G401 (cell line): ENCODE measurements around the gene BEST4. TPM values are rescaled to one million over a fixed set of nuclear protein-coding genes. Genes with fewer than 3 reads are reported as not detected.
"Not testable (repeated sequence)": the region's sequence is repeated elsewhere in the genome, so short reads cannot be mapped to it uniquely, and the experiment has no call there.

Source experiments
- DNase-seq: peaks from one replicate; pipeline ENCODE4 v3.0.0-alpha.2; 2015; ENCODE audit warnings: low spot score
- in situ Hi-C: cut with HindIII; loops from 2 replicates; pipeline ENCODE4 v1.10.0; 2016; ENCODE audit warnings: low sequenced_read_pairs, mixed read lengths
- total RNA-seq: library from RNA; depleted of rRNA; stranded (reverse); fragments of >200 nt; shearing (Covaris generic); gene quantifications from 2 replicates; pipeline ENCODE4 v1.2.3, GENCODE V29; 2014

Gene BEST4
- total RNA-seq, 1 experiment from 2014 or later, result 2.3 TPM

- in situ Hi-C loops, result no loop called here
- DNase-seq, result no peak
Observed at GRCh38 chr1:44805311-44806024, 17.5 kb upstream of the BEST4 start.

GRCh38 chr1:44803312-44804095 lies 15.5 kb upstream of the BEST4 start:
- in situ Hi-C loops, result no loop called here
- DNase-seq, result no peak

- in situ Hi-C loops, result no loop called here
Observed at GRCh38 chr1:44803062-44803311, 15.0 kb upstream of the BEST4 start.

GRCh38 chr1:44802306-44803061 lies 14.5 kb upstream of the BEST4 start:
- no peak for DNase-seq
- in situ Hi-C loops, result no loop called here

More at GRCh38 chr1:44803062-44803311, 15.0 kb upstream of the BEST4 start:
- no peak for DNase-seq

- in situ Hi-C loops, result no loop called here
- DNase-seq, result no peak
Observed at GRCh38 chr1:44801491-44802305, 13.7 kb upstream of the BEST4 start.

GRCh38 chr1:44799770-44800584 lies 12.0 kb upstream of the BEST4 start, which contains the start of gene PLK3:
Gene PLK3, plus strand, starts transcription at chr1:44800377. Its CDS starts 87 bp downstream, at chr1:44800464.
- DNase-seq, result peak; percentile 99
- in situ Hi-C loops, result no loop called here

- in situ Hi-C loops, result no loop called here
Observed at GRCh38 chr1:44798481-44799365, 10.8 kb upstream of the BEST4 start.

GRCh38 chr1:44797886-44798285 lies 9.9 kb upstream of the BEST4 start:
- not testable (repeated sequence) for DNase-seq

More at GRCh38 chr1:44798481-44799365, 10.8 kb upstream of the BEST4 start:
- DNase-seq, result no peak

GRCh38 chr1:44792736-44793502 lies 4.9 kb upstream of the BEST4 start:
- no peak for DNase-seq
- in situ Hi-C loops, result no loop called here

More at GRCh38 chr1:44797886-44798285, 9.9 kb upstream of the BEST4 start:
- in situ Hi-C loops, result not testable (repeated sequence)

- DNase-seq, result no peak
- in situ Hi-C loops, result no loop called here
Observed at GRCh38 chr1:44790968-44791801, 3.2 kb upstream of the BEST4 start.

GRCh38 chr1:44787506-44787905 lies 464 bp downstream of the BEST4 start:
- in situ Hi-C loops, result no loop called here
- no peak for DNase-seq

- in situ Hi-C loops, result no loop called here
- DNase-seq, result no peak
Observed at GRCh38 chr1:44786841-44787426, 1.0 kb downstream of the BEST4 start.

GRCh38 chr1:44786138-44786840 lies 1.7 kb downstream of the BEST4 start:
- peak; percentile 58 for DNase-seq

GRCh38 chr1:44785501-44786137 lies 2.4 kb downstream of the BEST4 start:
- DNase-seq, result no peak
- in situ Hi-C loops, result no loop called here

More at GRCh38 chr1:44786138-44786840, 1.7 kb downstream of the BEST4 start:
- in situ Hi-C loops, result no loop called here

- in situ Hi-C loops, result no loop called here
- no peak for DNase-seq
Observed at GRCh38 chr1:44785029-44785380, 3.0 kb downstream of the BEST4 start.
